GM23248 (cell line): ENCODE results near the gene FAM83E.

ENCODE experiments used
- EZH2 ChIP-seq: fragments of 200-600 bp; sonication (generic); IDR thresholded peaks from 2 replicates; pipeline ENCODE4 v1.6.1; 2018; ENCODE audit warnings: antibody characterized with exemption, mild to moderate bottlenecking; ENCODE audit not compliant: insufficient read depth, poor library complexity, severe bottlenecking
- EZH2phosphoT487 ChIP-seq: fragments of 200-600 bp; sonication (generic); IDR thresholded peaks from 2 replicates; pipeline ENCODE4 v1.6.1; 2018; ENCODE audit warnings: antibody characterized with exemption, moderate library complexity, mild to moderate bottlenecking, low read depth; ENCODE audit not compliant: insufficient read depth

- TF ChIP-seq EZH2, result no peak
- no peak for TF ChIP-seq EZH2phosphoT487
Observed at GRCh38 chr19:48603001-48603400, 11.9 kb downstream of the FAM83E start.
